GM19452 (cell line): ENCODE measurements around the gene EYA3.

Experiments used
- ATAC-seq: cut with Tn5 transposase; IDR thresholded peaks from one replicate; pipeline ENCODE4 v1.9.1; 2021; ENCODE audit not compliant: unreplicated experiment

The EYA3 gene

GRCh38 chr1:28073867-28074266 is 14.5 kb downstream of the EYA3 start:
- no peak for ATAC-seq

DNA sequence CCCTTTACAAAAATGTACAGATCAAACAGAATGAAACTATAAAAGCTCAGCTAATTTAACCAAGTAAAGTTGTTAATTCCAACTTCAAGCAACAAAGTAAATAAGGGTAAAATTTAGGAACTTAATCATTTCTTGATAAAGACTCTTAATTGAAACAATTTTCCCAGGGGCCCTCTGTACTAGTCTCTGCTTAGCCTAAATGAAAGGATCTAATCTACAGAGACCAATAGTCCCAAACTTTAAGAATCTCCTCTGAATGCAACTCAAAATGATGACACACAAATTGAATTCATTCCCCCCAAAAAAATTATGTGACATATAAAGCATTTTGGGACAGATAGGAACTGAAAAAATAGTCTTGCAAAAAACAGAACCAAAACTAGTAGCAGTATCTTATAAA is 16.6 kb downstream of the EYA3 start:
- ATAC-seq: no peak

GRCh38 chr1:28070725-28071593 is 17.5 kb downstream of the EYA3 start:
- no peak for ATAC-seq

GRCh38 chr1:28067523-28068090 is 20.8 kb downstream of the EYA3 start:
- ATAC-seq: no peak

DNA sequence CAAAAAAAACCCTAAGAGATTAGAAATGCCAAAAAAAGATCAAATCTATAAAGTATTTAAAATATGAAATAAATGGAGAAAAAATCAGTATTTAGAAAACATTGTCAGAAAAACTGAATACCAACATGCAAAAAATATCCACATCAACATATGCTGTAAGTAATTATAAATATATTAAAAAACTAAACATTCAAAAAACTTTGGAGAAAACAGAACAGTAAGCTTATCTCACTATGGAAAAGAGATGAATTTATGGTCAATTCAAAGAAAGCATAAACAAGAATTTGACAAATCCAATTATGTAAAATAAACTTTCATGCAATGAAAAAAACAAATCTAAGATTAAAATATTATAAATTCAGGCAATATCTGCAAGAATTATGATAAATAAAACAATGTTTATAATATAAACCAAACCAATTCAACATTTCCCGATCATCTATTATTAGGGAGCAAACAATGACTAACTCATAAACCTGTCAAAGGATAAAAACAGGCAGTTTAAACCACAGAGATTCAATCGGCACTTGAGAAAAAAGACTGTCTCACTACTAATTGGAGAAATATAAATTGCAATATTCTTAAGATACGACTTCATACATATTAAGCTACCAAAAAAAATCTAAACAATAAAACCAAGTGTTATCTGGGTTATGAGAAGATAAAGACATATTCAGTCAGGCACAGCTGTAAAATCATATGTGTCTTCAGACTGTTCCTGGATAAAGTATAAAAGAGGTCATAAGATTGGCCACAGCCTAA is 21.8 kb downstream of the EYA3 start:
- no peak for ATAC-seq

- no peak for ATAC-seq
Observed at GRCh38 chr1:28064064-28064463, 24.3 kb downstream of the EYA3 start.

DNA sequence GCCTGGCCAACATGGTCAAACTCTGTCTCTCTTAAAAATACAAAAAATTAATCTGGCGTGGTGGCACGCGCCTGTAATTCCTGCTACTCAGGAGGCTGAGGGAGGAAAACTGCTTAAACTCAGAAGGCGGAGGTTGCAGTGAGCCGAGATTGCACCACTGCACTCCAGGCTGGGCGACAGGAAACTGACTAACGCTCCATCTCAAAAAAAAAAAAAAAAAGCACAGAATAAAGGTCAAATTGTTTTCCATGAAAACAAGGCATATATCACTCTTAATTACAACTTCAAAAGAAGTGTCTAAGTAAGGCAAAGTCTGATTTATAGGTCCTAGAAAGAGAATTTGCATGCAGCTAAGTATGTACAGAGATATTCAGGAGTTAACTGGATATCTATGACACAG is 25.6 kb downstream of the EYA3 start:
- no peak for ATAC-seq

- no peak for ATAC-seq
Observed at GRCh38 chr1:28058971-28059878, 29.2 kb downstream of the EYA3 start.

DNA sequence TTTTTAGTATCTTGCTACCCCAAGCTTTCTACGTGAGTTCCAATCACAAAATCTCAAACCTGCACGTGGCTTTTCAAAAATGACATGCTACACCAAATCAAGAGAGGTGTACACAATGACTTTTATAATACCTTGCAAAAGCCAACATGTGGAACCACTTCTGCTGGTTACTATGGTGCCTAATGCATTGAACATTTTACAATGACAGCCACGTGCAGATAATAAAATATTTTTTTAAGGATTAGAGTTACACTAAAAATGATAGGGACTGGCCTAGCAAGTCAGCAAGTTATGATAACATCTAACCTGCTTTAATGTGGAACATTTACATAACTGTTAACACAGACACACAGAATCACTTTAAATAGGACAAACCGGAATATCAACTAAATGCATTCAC is 30.2 kb downstream of the EYA3 start:
- no peak for ATAC-seq

GRCh38 chr1:28056129-28056925 is 32.1 kb downstream of the EYA3 start:
- no peak for ATAC-seq

DNA sequence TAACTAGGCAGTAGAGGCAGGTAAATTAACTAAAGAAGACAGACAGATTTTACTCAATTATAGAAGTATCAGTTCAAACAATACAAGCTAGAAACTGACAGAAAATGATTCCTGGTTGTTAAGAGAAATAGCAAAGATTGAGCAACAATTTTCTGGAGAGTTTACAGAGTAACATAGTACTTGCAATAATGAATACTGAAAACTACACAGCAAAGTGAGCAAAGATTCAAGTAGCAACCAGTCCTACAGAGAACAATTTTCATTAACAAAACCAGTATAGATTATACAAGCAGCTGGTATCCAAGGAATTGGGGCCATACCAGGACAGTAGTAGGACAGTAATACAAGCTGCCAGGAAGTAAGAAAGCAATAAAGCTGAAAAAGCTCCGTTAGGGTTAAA is 37.6 kb downstream of the EYA3 start:
- no peak for ATAC-seq

DNA sequence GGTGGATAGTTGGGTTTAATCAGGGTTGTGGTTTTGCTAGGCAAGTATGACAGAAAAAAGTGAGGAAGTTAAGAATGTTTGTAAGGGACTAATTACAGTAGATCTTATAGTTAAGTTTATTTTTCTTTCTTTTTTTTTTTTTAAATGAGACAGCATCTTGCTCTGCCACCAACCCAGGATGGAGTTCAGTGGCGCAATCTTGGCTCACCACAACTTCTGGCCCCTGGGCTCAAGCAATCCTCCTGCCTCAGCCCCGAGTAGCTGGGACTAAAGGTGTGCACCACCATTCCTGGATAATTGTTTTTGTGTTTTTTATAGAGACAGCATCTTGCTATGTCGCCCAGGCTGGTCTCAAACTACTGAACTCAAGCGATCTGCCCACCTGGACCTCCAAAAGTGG is 41.7 kb downstream of the EYA3 start:
- no peak for ATAC-seq

DNA sequence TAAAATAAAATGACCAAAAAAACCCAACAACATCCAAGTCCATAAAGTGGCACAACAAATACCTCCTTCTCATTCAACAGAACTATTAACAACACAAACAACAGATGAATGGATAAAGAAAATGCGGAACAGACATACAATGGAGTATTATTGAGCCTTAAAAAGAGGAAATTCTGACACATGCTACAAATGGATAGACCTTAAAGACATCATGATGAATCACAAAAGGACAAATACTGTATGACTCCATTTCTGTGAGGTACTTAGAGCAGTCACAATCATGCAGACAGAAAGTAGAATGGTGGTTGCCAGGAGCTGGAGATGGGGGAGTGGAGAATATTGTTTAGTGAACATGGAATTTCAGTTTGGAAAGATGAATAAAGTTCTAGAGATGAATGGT is 42.6 kb downstream of the EYA3 start:
- no peak for ATAC-seq

- ATAC-seq: no peak
Observed at GRCh38 chr1:28044399-28044798, 44.0 kb downstream of the EYA3 start.

DNA sequence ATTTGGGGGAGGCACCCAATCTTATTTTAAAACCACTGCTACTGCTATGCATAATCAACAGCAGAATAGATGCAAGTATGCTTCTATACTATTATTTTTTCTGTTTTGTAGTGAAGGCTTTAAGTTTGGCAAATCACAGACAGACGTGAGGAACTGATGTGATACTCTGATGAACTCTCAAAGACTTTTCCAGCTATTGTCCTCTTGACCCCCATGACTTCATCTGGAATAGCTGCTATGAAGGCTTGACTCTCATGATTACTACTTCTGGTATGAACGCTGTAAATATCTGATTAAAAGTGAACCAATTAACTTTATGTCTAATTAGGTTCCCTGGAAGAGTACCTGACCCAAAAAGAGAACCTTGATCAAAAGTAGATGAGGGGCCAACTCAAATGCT is 49.1 kb downstream of the EYA3 start:
- no peak for ATAC-seq

- ATAC-seq: no peak
Observed at GRCh38 chr1:28037946-28038345, 50.5 kb downstream of the EYA3 start.

DNA sequence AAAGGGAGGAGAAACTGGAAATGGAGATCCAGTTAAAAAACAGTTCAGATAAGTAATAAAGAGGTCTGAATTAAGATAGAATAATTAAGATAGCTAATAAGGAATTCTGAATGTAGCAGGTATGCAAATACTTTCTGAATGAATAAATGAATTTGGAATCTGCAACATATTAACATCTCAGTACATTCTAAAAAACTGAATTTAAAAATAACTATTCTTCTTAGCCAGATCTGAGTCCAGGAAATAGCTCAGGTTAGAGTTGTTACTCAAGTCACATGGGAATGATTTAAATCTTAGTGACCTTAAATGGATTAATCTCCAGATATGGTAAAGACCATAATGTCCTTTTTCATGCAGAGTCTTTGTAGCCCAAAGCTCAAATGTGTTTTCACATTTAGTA is 51.2 kb downstream of the EYA3 start:
- no peak for ATAC-seq

GRCh38 chr1:28036431-28036830 is 52.0 kb downstream of the EYA3 start:
- ATAC-seq: no peak

- no peak for ATAC-seq
Observed at GRCh38 chr1:28035420-28035819, 53.0 kb downstream of the EYA3 start.

GRCh38 chr1:28032281-28032680 is 56.1 kb downstream of the EYA3 start:
- no peak for ATAC-seq
